Testis (tissue), 2 donors: Measurements from ENCODE around the gene PAFAH2.

Experiments
- CTCF ChIP-seq, 3 experiments: fragments of 450-650 bp in 2 of 3; fragments of 200-600 bp in 1 of 3; sonication (generic) in 1 of 3; IDR thresholded peaks; one replicate each; pipeline ENCODE4 v1.5.1; 2016 to 2019; ENCODE audit warnings: antibody characterized with exemption in 3 of 3, mild to moderate bottlenecking in 2 of 3, moderate library complexity in 1 of 3
- POLR2A ChIP-seq: fragments of 450-650 bp; IDR thresholded peaks from one replicate; pipeline ENCODE4 v1.6.1; 2017; ENCODE audit warnings: antibody characterized with exemption, mild to moderate bottlenecking, moderate library complexity

GRCh38 chr1:25911162-25911561 is 86.7 kb downstream of the PAFAH2 start:
- TF ChIP-seq CTCF (IDR thresholded peaks at IDR 0.05) (no peak), POLR2A (no peak)
